GM19351 (cell line): ENCODE measurements around the gene EIF5A.

Experiments
- ATAC-seq: cut with Tn5 transposase; IDR thresholded peaks from one replicate; pipeline ENCODE4 v1.9.1; 2021; ENCODE audit warnings: mild to moderate bottlenecking, moderate library complexity; ENCODE audit not compliant: unreplicated experiment

EIF5A gene

DNA sequence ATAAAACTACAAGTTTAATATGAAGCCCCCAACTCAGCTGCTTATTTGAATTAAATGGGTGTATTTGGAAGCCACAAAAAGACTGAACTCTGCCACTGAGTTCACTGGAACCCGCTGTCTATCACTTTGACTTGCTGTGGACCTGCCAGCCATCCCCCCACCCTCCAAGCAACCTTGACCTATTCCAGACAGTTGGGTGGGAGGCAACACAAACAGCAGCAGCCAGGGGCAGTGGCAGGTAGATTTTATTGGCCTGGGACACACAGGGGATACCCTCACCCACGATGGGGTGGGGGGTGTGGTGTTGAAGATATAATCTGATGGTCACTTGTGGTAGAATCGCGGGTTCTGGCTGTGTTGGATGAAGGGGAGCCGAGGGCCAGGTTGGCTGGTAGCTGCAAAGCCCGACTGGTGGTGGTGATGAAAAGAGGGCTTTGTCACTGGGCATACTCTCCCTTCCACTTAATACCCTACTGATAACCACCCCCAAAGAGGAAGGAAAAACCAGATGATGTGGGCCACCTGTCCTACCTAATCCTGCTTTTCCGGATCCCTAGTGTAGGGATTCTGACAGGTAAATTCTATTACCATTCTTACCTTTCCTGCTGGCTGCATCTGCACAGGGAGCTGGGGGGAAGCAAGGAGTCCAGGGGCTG, 5.1 kb downstream of the EIF5A start:
- ATAC-seq: no peak

DNA sequence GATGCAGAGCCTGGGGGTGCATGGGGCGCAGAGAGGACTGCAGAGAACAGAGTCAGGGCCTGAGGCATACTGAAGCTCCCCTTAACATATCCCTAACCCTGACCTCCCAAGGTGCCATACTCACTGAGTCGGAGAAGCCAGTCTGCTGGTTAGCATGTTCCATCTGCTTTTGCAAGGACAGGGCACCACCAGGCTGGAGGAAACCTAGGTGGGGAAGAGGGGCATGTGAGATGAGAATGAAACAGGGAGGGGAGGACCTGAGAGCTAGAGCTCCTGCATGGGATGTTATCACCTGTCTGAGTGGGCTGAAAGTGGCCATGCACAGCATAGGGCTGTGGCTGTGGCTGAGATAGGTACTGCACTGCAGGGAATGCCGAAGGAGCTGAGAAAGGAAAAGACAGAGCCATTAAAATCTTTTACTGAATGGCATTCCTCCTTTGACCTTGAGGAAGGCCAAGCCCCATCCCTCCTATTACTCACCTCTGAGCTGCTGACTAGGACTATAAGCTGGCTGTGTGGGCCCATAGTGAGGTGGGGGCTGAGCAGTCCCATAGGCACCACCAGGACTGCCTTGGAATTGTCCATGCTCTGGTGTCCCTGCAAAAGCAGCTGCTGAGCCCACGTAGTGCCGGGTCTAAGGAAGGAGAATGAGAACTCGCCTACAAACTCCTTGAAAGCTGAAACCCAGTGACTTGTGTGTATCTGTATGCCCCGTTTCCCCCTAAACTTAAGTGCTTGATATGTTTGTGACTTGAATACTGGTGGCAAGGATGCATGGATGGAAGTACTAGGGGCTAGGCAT, 5.9 kb downstream of the EIF5A start:
- no peak for ATAC-seq

DNA sequence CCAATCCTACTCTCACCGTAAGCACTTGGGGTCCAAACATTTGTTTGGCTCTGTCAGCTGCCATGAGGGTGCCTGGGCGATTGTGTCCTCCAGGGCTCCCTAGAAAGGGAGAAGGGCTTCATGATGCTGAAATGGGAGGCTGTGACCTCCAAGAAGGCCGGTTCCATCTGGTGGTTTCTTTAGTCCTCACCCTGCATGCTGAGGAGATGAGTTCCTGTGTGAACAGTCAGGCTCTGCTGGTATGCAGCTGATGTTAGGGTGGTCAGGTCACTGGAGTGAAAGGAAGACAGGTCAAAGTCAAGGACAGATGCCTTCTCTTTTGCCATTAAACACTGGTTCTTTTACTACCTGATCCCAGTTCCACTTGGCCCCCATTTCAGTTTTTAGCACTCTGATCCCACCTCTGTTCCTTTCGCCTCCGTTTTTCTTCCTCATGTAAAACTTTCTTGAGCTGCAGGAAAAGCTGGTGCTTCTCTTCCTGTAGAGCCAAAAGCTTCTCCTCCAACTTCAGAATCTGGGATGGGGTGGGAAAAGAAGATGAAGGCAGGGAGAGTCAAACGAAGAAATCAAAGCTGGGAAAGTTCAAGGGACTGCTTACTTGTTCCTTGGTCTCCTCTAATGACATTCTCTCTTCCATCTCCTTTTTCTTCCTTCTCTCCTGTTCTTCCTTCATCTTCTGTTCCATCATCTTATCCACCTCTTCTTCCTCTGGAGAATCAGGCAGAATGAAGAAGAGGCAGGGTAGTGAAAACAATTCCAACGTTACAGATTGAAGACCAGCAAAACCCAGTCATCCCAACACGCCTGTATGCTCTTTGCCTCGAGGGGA, 6.7 kb downstream of the EIF5A start:
- ATAC-seq: no peak

DNA sequence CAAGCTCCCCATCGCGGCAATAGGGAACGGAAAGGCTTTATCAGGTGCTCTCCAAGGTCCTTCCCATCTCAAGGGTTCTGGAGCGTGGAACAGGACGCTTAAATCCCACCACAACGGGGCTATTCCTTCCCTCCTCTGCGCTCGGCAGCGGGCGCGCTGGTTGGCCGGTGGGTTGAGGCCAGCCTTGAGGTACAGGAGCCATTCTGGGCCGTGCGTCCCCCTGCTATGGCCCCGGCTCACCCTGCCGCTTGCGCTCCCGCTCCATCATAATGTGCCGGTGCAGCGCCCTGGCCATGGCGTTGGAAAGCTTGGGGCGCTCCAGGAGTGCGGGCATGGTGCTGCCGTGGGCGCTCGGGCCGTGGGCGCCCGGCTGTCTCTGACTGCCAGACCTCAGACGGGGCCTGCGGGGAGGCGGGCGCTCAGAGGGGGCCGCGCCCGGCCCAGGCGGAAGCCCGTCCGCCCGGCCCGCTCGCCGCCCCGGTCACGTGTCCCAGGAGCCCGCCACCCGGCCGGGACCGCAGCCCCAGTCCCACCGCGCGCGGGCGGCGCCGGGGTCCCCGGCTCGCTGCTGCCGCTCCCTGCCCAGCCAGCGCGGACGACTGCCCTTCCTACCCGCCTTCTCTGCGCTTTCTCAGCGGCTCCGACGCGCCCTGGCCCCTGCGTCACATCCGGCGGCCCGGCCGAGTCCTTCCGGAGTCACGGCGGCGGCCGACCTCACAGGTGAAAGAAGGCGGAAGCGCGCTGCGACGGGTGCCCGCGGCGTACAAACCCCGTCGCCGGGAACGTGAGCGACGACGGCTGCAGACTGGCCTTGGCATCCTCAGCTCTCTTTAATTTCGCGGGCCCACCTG, 7.5 kb downstream of the EIF5A start, which contains the start of gene GPS2:
GPS2 (minus strand) TSS at position 642 of the 851 bp plus-strand sequence; CDS start at position 334, 308 bp downstream.
- ATAC-seq: peak; percentile 78

DNA sequence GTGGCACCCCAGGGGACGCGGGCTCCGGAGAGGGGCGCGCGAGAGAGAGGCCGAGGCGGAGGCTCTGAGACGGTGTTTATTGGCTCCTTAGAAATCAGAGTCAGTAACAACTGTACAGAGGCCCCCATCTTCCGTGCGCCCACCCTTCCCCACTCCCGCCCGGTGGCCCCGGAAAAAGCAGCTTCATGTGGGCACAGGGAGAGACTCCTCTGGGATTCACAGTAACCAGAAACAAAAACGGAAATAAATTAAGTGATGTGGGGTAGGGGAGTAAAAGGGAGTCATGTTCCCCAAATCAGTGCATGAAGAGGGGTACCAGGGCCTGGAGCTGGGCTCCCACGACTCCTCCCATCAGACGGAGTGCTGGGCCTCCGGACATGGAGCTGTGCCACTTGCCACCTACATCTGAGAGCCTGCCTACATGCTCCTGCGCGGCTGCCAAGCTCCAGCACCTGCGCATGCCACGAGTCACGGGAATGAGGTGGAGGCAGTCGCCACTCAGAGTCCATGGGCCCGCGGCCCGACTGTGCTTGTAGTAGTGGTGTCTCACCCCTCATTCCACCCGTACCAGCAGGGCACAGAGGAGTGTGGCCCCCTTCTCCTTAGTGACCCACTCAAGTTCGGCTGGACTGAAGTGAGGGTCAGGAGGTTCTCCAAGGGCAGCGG, 8.3 kb downstream of the EIF5A start:
- peak; percentile 14 for ATAC-seq

DNA sequence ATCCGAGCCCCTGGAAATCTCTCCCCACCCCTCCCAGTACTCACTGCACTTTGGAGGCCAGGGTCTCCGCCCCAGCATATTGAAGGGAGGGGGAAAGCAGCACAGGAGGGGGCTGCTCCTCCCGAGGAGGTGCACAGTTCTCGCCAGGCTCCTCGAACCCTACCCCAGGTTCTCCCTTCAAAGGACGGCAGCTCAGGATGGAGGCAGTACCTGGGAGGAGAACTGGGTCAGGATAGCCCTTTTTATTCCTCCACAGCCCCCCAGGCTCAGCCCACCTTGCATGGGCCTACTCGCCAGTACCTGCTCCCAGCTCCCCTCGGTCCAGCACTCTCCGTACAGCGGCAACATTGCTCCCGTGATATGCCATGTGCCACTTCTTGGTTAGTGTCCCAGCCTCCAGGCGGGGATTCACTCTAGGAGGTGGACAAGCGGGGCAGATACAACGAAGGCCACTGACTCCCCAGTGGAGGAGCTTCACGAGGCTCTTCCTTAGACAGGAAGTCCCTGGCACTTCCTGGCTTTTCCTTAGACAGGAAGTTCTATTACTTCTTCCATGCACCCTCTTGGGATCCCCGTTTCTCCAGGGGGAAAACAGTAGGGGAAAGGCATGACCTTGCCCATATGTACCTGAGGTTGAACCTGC, 9.9 kb downstream of the EIF5A start:
- ATAC-seq: no peak

DNA sequence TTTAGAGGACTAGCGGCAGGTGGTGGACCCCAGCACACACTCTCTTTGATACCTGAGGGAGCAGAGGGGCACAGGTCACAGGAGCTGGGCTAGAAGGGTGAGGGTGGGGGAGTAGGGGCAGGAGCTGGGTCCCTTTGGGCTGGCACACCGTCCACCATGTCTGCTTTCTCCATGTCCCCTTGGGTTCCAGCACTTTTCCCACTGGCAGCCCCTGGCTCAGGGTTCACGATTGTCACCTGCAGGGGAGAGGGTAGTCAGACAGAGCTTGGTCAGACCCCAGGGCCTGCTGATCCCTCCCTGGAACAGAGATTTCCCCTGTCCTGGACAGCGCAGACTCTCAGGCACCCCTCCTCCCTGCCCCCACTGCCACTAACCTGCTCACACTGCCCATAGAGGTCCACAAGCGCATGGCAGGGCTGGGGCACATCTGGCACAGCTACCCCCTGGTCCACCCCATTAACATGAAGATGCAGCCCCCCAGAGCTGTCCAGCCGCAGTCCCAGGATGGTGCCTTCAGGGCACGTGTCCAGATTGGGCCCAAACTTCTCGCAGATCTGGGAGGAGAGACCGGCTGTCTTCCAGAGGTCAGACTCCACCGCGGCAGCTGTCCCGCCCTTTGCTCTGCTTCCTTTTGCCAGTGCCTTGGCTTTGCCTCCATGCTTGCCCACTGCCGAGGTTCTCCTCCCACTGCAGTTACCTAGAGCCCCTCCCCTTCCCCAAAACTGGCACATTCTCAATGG, 10.9 kb downstream of the EIF5A start:
- no peak for ATAC-seq

DNA sequence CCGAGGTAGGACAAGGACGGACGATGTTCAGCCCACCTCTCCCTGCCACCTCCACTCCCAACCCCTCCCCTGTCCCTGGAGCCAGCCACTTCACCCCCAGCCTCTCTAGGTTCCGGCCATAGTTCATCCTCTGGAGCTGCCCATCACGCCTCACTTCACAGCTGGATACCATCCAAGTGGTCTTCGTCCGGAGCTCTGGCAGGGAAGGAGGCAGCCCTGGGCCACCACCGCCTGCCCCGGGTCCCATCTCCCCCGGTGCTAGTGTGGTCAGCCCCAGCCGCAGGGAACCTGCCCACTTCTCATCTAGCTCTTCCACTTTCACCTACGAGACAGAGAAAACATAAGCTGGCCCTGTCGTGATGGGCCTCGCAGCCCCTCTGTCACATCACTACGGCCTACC, 14.0 kb downstream of the EIF5A start:
- ATAC-seq: no peak

DNA sequence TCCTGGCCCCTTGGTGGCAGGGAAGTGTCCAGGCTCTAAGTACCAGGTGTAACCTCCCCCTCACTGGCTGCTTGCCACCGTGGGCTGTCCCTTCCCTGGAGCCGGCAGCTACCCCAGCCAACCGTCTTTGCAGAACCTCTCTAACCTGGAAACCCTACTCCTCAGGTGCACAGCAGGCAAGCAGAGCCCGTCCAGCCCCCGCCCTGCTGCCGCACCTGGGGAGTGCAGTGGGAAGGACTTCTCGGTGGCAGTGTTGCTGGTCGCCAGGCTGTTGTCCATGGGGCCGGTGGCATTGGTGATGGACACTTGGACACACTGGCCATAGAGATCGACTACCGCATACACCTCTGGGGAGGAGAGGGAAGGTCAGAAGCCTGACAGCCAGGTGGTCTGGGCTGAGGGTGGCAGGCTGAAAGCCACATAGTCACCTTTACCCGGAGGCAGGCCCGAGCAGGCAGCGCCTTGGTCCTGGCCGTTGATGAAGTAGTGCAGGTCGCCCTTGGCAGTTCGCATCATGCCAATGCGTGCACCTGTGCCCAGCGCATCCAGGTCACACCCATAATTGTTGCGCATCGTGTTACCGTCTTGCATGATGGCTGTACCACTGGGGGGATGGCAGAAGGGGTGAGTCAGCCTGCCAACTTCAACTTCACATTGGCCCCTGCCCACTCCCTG, 15.2 kb downstream of the EIF5A start:
- ATAC-seq: no peak

DNA sequence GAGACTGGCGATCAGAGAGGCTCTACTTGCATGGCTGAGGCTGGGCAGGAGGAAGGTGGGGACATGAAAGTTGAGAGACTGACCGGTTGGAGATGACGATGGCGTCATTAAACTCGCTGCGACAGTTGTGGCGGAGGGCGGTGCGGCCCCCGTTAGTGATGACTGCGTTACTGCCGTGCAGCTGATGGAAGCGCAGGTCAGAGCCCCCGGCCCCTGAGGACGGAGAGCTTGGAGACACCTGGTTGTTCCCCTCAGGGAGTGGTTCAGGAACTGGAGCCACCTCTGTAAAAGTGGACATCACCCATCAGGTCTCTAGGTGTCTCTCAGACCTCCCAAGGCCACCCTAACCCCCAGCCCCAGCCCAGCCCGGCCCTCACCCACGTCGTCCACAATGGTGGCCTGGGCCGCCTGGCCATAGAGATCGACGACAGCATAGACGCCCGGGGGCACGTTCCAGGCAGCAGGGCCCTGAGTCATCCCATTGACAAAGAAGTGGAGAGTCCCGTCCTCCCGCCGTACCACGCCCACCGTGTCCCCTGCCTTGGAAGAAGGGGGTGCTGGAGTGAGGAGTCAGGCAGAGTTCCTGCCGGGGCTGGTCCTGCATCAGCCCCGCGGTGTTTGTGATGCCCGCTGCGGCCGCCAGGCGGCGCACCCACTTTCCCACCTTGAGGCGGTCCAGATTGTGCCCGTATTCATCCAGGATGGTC, 16.5 kb downstream of the EIF5A start:
- no peak for ATAC-seq

DNA sequence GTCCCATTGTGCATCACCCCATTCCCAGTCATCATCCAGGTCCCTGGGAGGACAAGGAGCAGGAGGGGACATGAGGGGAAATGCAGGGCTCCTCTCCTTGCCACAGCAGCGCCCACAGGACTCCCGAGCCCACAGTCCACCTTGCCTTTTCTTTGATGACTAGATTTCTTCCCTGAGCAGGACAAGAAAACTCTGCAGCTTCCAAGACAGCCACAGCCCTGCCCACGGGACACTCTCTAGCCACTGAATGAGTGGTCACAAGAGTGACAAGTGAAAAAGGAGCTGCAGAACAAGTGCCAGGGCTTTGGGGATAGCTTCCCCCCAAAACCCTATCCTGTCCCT, 17.0 kb downstream of the EIF5A start:
- ATAC-seq: no peak

DNA sequence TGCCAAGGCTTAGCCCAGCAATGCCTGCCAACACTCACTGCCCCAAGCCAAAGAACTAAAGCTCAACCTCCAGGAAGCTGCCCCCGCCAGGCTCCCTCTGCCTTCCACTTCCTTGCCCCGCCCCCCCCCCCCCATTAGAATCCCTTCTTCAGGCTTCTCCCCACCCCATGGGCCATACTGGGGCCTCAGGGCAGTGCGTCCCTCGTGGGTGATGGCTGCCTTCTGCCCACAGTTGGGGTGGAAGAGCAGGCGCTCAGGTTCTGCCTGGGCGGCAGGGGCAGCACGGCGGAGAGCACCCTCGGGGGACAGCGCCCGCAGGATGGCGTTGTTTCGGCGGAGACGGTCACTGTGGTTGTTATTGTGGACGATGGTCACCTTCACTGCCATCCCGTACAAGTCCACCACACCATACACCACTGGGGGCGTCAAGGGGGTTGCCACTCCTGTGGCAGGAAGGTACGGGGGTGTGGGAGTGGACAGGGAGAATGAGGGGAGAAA, 17.7 kb downstream of the EIF5A start:
- ATAC-seq: no peak

DNA sequence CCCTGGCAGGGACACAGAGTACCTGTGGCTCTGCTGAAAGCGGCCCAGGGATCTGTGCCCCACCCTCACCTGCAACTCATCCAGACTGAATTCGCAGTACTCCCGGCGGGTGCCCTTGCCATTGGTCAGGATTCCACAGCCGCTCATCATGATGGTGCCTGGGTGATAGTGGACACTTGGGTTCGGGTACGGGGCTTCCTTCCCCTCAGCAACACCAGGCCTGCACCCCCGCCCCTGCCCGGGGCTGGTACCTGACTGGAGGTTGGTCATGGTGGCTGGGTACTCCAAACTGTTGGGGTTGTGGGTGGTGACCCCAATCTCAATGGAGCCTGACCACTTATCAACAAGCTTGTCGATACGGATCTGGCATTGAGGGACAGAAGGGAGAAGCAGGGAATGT, 18.8 kb downstream of the EIF5A start:
- no peak for ATAC-seq

DNA sequence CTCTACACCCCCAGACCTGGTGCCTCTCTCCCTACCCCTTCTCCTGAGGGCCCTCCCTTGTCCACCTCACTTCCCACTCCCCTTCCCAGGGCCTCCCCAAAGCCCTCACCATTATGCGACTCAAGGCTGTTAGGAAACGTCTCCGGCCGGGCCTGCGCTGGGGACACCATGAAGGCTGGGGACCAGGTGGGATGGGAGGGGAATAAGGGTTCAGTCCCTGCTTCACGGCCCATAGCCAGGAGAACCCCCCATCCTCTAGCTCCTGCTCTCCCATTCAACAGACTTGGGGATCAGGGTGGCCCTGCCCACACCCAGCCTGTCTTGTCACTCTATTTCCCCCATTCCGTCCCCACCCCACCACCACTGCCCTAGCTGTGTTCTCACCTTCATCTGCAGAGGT, 19.6 kb downstream of the EIF5A start:
- ATAC-seq: no peak

DNA sequence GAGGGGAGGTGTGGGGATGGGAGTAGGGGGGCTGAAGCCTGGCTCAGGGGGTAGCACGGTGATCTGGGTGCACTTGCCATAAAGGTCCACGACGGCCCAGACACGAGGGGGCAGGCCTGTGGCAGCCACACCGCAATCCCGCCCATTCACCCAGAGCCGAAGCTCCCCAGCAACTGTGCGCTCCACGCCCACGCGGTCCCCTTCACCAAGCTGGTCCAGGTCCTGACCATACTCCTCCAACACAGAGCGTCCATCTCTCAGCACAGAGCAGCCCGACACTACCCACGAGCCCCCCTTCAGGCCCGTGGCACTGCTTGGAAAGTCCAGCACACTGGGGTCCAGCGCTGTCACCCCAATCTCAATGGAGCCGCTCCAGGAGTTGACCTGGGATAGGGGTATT, 20.1 kb downstream of the EIF5A start:
- no peak for ATAC-seq

DNA sequence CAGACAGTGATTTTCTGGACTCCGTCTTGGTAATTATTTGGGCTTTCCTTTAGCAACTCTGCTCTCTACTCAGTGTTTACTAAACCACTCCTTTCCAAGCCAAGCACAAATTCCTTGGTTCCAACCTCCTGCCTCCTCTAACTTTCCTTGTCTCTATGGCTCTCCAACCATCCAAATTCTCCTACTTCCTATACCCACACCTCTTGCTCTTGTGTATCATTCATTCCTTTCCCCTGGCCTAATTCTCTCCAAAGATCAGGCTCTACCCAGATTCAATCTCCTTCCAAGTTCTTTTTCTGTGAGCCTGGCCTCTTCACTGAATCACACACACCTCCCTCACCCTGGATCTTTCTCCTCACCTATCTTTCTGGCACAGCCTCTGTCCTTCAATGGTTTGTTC, 20.6 kb downstream of the EIF5A start:
- ATAC-seq: no peak

DNA sequence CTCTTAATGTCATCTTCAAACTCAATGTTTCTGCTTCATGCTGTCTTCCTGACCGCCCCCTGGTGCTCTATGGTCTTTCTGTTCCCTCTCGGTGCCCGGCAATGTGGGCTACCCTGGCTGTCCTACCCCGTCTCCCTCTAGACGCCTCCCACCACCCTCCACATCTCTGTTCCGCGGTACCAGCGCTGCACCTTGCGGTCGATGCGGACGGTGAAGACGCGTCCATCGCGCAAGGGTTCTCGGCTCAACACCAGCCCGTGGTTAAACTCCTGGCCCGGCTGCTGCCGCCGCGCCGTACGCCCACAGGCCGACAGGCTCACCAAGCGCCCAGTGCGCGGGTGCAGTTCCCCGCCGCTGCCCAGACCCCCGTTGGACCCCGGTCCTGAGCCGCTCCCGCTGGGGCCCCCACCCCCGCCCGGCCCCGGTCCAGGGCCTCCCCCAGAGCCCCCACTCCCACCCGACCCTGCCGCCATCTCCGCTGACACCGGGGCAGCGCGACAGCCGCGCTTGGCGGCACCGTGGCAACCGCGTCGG, 21.5 kb downstream of the EIF5A start, which contains the start of gene NEURL4:
NEURL4 (minus strand) TSS at position 496 of the 534 bp plus-strand sequence; CDS start at position 473, 23 bp downstream.
- ATAC-seq: peak; percentile 3
